B cell (primary cell): ENCODE measurements around the gene ACTR5. TPM values are rescaled to one million over a fixed set of nuclear protein-coding genes. Genes with fewer than 3 reads are reported as not detected.

Source experiments
- ATAC-seq: fragments of 200-7000 bp; cut with Tn5 transposase; one replicate; pipeline ENCODE4 v1.10.0; 2021; ENCODE audit warnings: low read depth, mild to moderate bottlenecking, moderate number of reproducible peaks, moderate library complexity
- CTCF ChIA-PET: fragments of 350-600 bp; sonication (Branson Sonifier 250); formaldehyde crosslinking; loops from one replicate; lab custom pipeline; 2021; ENCODE audit warnings: antibody characterized with exemption, inconsistent platforms; lab: Charles Lee
- POLR2A ChIA-PET: fragments of 350-600 bp; sonication (Branson Sonifier 250); formaldehyde crosslinking; loops from one replicate; lab custom pipeline; 2021; ENCODE audit warnings: antibody characterized with exemption; lab: Charles Lee
- DNase-seq: peaks from one replicate; pipeline ENCODE4 v3.0.0; 2013
- H2AFZ ChIP-seq: 2 replicates; pipeline ENCODE4 v1.6.1; 2012; ENCODE audit warnings: mild to moderate bottlenecking, low read depth, low read length; ENCODE audit not compliant: insufficient read depth, poor library complexity, severe bottlenecking
- H3K27ac ChIP-seq, 2 donors: 1 replicate in 1 of 2; 2 replicates in 1 of 2; pipeline ENCODE4 v1.5.1; 2012 to 2013; ENCODE audit warnings: low read length in 2 of 2, mild to moderate bottlenecking in 2 of 2, moderate library complexity in 1 of 2
- H3K27me3 ChIP-seq, 4 experiments: fragments of 200-600 bp in 1 of 4; sonication (generic) in 1 of 4; replicated peaks in 1 of 4; 1 replicate in 2 of 4; 2 replicates in 2 of 4; pipeline versions ENCODE4 v1.6.1 to v1.7.0; 2013 to 2016; ENCODE audit warnings: low read length in 3 of 4, mild to moderate bottlenecking in 2 of 4, mixed read lengths in 1 of 4, moderate library complexity in 1 of 4; ENCODE audit not compliant: insufficient read depth in 4 of 4, control insufficient read depth in 3 of 4; ENCODE audit errors: control extremely low read depth in 1 of 4
- H3K36me3 ChIP-seq, 2 experiments: replicated peaks in 1 of 2; 1 replicate in 1 of 2; 2 replicates in 1 of 2; pipeline versions ENCODE4 v1.6.1 to v1.7.1; 2013; ENCODE audit warnings: low read length in 1 of 2; ENCODE audit not compliant: insufficient read depth in 2 of 2, control insufficient read depth in 1 of 2; ENCODE audit errors: control extremely low read depth in 1 of 2, extremely low read depth in 1 of 2
- H3K4me1 ChIP-seq, 2 donors: fragments of 200-600 bp in 1 of 2; sonication (generic) in 1 of 2; 1 replicate in 1 of 2; 2 replicates in 1 of 2; pipeline versions ENCODE4 v1.5.1 to v1.6.1; 2013 to 2017; ENCODE audit warnings: low read length in 2 of 2; ENCODE audit not compliant: control insufficient read depth in 2 of 2, insufficient read depth in 2 of 2
- H3K4me2 ChIP-seq: replicated peaks from 2 replicates; pipeline ENCODE3; 2012; ENCODE audit warnings: mild to moderate bottlenecking, low read depth, low read length; ENCODE audit not compliant: poor library complexity, severe bottlenecking
- H3K4me3 ChIP-seq, 5 experiments: fragments of 200-600 bp in 1 of 5; sonication (generic) in 1 of 5; 1 replicate in 3 of 5; 2 replicates in 2 of 5; pipeline versions ENCODE4 v1.5.1 to v1.7.0; 2011 to 2016; ENCODE audit warnings: low read length in 4 of 5, mild to moderate bottlenecking in 4 of 5, low read depth in 2 of 5, control low read depth in 1 of 5, moderate library complexity in 1 of 5; ENCODE audit not compliant: insufficient read depth in 1 of 5; ENCODE audit errors: control extremely low read depth in 1 of 5, extremely low read depth in 1 of 5
- H3K79me2 ChIP-seq: fragments of 200-600 bp; sonication (generic); one replicate; pipeline ENCODE4 v1.6.0; 2016; ENCODE audit warnings: low read length; ENCODE audit not compliant: control insufficient read depth, insufficient read depth
- H3K9ac ChIP-seq: fragments of 200-600 bp; sonication (generic); 2 replicates; pipeline ENCODE4 v1.6.1; 2017; ENCODE audit warnings: mild to moderate bottlenecking, low read length, moderate library complexity
- H3K9me3 ChIP-seq, 3 donors: one replicate each; pipeline versions ENCODE4 v1.6.1 to v1.7.1; 2013; ENCODE audit warnings: low read length in 2 of 3; ENCODE audit not compliant: control insufficient read depth in 2 of 3, insufficient read depth in 1 of 3; ENCODE audit errors: control extremely low read depth in 1 of 3
- H4K20me1 ChIP-seq: 2 replicates; pipeline ENCODE4 v1.6.0; 2012; ENCODE audit warnings: mild to moderate bottlenecking, low read length; ENCODE audit not compliant: insufficient read depth, control insufficient read depth, poor library complexity, severe bottlenecking
- H3K27ac Mint-ChIP-seq: one replicate; pipeline ENCODE4 v1.8.0; 2021; ENCODE audit warnings: mixed read lengths
- H3K27me3 Mint-ChIP-seq: one replicate; pipeline ENCODE4 v1.8.0; 2021; ENCODE audit warnings: mixed read lengths
- H3K4me1 Mint-ChIP-seq: one replicate; pipeline ENCODE4 v1.8.0; 2021; ENCODE audit warnings: mixed read lengths
- H3K4me3 Mint-ChIP-seq: one replicate; pipeline ENCODE4 v1.8.0; 2021; ENCODE audit warnings: mixed read lengths
- H3K9me3 Mint-ChIP-seq: one replicate; pipeline ENCODE4 v1.8.0; 2022; ENCODE audit warnings: mixed read lengths; ENCODE audit not compliant: insufficient read depth
- EZH2 ChIP-seq: IDR thresholded peaks from 2 replicates; pipeline ENCODE4 v1.6.1; 2012; ENCODE audit warnings: borderline replicate concordance, low read depth, mild to moderate bottlenecking, moderate library complexity, low read length; ENCODE audit not compliant: insufficient read depth, poor library complexity, severe bottlenecking
- WGBS: methylation state at CpG from one replicate; pipeline ENCODE4 v1.1.5; 2013; ENCODE audit warnings: missing lambda C conversion rate; ENCODE audit not compliant: insufficient coverage; 5-methylcytosine and 5-hydroxymethylcytosine counted together
- intact Hi-C: fragments of 100-400 bp; cut with micrococcal nuclease; formaldehyde crosslinking; loops from one replicate; pipeline ENCODE4 v1.10.0; 2022
- polyA plus RNA-seq: library from polyadenylated mRNA; depleted of rRNA; stranded (reverse); fragments of >200 nt; gene quantifications from 2 replicates; pipeline ENCODE4 v1.2.3, GENCODE V29; 2012
- total RNA-seq, 2 donors: library from RNA; stranded (reverse); fragments of 120-200 nt in 1 of 2; gene quantifications; 1 replicate in 1 of 2; 2 replicates in 1 of 2; pipeline versions ENCODE4 v1.2.3 to v1.2.4, GENCODE V29; 2013 to 2022
- TF ChIP-seq, protein P1 (sequence below): fragments of 200-600 bp; IDR thresholded peaks from one replicate; pipeline ENCODE4 v1.8.0; 2022; ENCODE audit warnings: antibody characterized with exemption, mild to moderate bottlenecking

Gene ACTR5
- total and polyA plus RNA-seq, 2 donors (not counting 1 experiment from before 2014, with no cell fraction given) = 15.4 to 18.0 TPM

GRCh38 chr20:38800882-38801281 lies 52.6 kb downstream of the ACTR5 start:
- intact Hi-C loops = no loop called here
- H3K4me3 Mint-ChIP-seq = no peak overlapping the region
- H3K27me3 Mint-ChIP-seq = no peaks in the 10 kb centered on the region
- H3K4me2 ChIP-seq = no peak overlapping the region
- H4K20me1 ChIP-seq = peaks cover 8% of the 10 kb centered on the region
- no peaks in the 10 kb centered on the region for H3K36me3 ChIP-seq
- POLR2A ChIA-PET = no interaction called here
- no peak overlapping the region for H3K9ac ChIP-seq
- no peak overlapping the region for H3K4me3 ChIP-seq
- ATAC-seq (no peak), DNase-seq (no peak)
- H3K27ac ChIP-seq = no peak overlapping the region
- H3K4me1 ChIP-seq = peaks cover 13 to 19% of the 10 kb centered on the region in 2 donors
- H3K4me1 Mint-ChIP-seq = peaks cover 22% of the 10 kb centered on the region
- H3K79me2 ChIP-seq = peaks cover 7% of the 10 kb centered on the region
- CTCF ChIA-PET = interaction anchor here (0.9 kb wide), 1 partner anchor 10 kb away, joined by 3 read pairs; no protein-coding TSS in a partner anchor
- TF ChIP-seq, protein P1, sequence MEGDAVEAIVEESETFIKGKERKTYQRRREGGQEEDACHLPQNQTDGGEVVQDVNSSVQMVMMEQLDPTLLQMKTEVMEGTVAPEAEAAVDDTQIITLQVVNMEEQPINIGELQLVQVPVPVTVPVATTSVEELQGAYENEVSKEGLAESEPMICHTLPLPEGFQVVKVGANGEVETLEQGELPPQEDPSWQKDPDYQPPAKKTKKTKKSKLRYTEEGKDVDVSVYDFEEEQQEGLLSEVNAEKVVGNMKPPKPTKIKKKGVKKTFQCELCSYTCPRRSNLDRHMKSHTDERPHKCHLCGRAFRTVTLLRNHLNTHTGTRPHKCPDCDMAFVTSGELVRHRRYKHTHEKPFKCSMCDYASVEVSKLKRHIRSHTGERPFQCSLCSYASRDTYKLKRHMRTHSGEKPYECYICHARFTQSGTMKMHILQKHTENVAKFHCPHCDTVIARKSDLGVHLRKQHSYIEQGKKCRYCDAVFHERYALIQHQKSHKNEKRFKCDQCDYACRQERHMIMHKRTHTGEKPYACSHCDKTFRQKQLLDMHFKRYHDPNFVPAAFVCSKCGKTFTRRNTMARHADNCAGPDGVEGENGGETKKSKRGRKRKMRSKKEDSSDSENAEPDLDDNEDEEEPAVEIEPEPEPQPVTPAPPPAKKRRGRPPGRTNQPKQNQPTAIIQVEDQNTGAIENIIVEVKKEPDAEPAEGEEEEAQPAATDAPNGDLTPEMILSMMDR = no peak
- TF ChIP-seq EZH2 = no peak
- no peak overlapping the region for H2AFZ ChIP-seq
- WGBS = 100% methylated on average over 1 of the region's 3 CpGs
- no peaks in the 10 kb centered on the region for H3K27me3 ChIP-seq
- no peaks in the 10 kb centered on the region for H3K9me3 ChIP-seq
- H3K27ac Mint-ChIP-seq = no peak overlapping the region
- H3K9me3 Mint-ChIP-seq = no peaks in the 10 kb centered on the region

GRCh38 chr20:38804221-38804620 lies 56.0 kb downstream of the ACTR5 start:
- ChIA-PET CTCF (interaction anchor here (0.8 to 6.4 kb wide), 5 partner anchors 37 to 158 kb away, joined by 3 to 141 read pairs (median 51); partner anchors contain the start of gene DHX35), POLR2A (interaction anchor here (0.6 to 4.9 kb wide), 6 partner anchors 9 to 89 kb away, joined by 3 to 64 read pairs (median 11); no protein-coding TSS in a partner anchor)
- Mint-ChIP-seq H3K9me3 (no peaks in the 10 kb centered on the region), H3K27me3 (no peaks in the 10 kb centered on the region), H3K4me3 (peak overlapping the region; percentile 82), H3K4me1 (peaks cover 42% of the 10 kb centered on the region), H3K27ac (peak overlapping the region; percentile 96)
- Histone ChIP-seq H4K20me1 (peaks cover 40% of the 10 kb centered on the region), H3K4me2 (peak overlapping the region; percentile 93), H3K36me3 (peaks cover 0 to 13% of the 10 kb centered on the region in 2 experiments), H3K27me3 (no peaks in the 10 kb centered on the region), H3K79me2 (peaks cover 40% of the 10 kb centered on the region), H3K9me3 (no peaks in the 10 kb centered on the region), H2AFZ (peak overlapping the region; percentile 14), H3K27ac (peak overlapping the region; percentile 99), H3K4me3 (peak overlapping the region in 1 of 5 experiments; percentile 99), H3K4me1 (peaks cover 36 to 45% of the 10 kb centered on the region in 2 donors), H3K9ac (peak overlapping the region; percentile 98)
- ATAC-seq (no peak), DNase-seq (no peak)
- intact Hi-C loops = loop anchor here (2.0 kb wide), 1 partner anchor 13 kb away; no protein-coding TSS in a partner anchor
- 42% methylated on average over 2 of the region's 3 CpGs for WGBS
- TF ChIP-seq, protein P1 = no peak
- TF ChIP-seq EZH2 = no peak
